Measurements from ENCODE around the gene PHF21B. TPM values are rescaled to one million over a fixed set of nuclear protein-coding genes. Genes with fewer than 3 reads are reported as not detected.

The PHF21B gene
- total and polyA plus RNA-seq, 2 donors (not counting 3 experiments of a cell fraction or from before 2014, with no cell fraction given) = not detected

DNA sequence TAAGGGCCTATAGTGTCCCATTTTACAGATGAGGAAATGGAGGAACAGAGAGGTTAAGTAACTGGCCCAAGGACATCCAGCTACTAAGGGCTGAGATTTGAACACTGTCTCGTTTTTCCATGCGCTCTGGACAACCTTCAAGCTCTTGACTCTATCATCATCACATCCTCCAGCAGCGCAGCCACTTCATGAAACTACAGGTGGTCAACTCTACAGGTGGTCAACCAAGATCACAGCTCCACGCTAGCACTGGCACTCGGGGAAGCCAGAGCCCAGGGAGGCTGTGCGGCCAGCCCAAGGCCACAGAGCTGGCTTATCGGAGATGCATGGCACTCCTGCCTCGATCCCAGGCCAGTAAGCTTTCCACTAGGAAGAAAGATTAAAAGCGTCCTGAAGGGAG lies 40.0 kb downstream of the PHF21B start:
- no peaks in the 10 kb centered on the region for H3K9me3 ChIP-seq (replicated peaks; ENCODE audit: control insufficient read depth, insufficient read depth, low read length)
- DNase-seq (ENCODE audit: low read depth, low spot score) (no peak), FAIRE-seq (no peak)
- dilution Hi-C loops (cut with MboI; ENCODE audit: extremely low pct_ligation_motif_present, low sequenced_read_pairs) (no loop called here), intact Hi-C loops (cut with micrococcal nuclease) (no loop called here)
- POLR2A ChIA-PET = no interaction called here
- H3K4me2 ChIP-seq (ENCODE audit: insufficient read depth, low read length) = no peak overlapping the region
- H3K4me1 ChIP-seq (ENCODE audit: control insufficient read depth, extremely low read depth, insufficient read depth, low read length) = no peaks in the 10 kb centered on the region
- no peaks in the 10 kb centered on the region for H3K79me2 ChIP-seq (ENCODE audit: control insufficient read depth, insufficient read depth, low read length)
- H4K20me1 ChIP-seq (replicated peaks; ENCODE audit: control insufficient read depth, extremely low read depth, insufficient read depth, low read length) = no peaks in the 10 kb centered on the region
- no peak overlapping the region for H3K9ac ChIP-seq (replicated peaks; ENCODE audit: extremely low read depth, insufficient read depth, low read length)
- BruUV-seq (replicated peaks) = no TSS peak
- H2AFZ ChIP-seq (ENCODE audit: low read depth, low read length) = no peak overlapping the region
- H3K36me3 ChIP-seq (ENCODE audit: control insufficient read depth in 2 of 2, extremely low read depth in 1 of 2, insufficient read depth in 2 of 2, low read length in 2 of 2) = no peaks in the 10 kb centered on the region
- H3K9me1 ChIP-seq (replicated peaks; ENCODE audit: control insufficient read depth, extremely low read depth, insufficient read depth, low read length) = no peaks in the 10 kb centered on the region
- H3K27me3 ChIP-seq (ENCODE audit: control insufficient read depth in 2 of 2, insufficient read depth in 2 of 2, low read length in 2 of 2) = no peaks in the 10 kb centered on the region
- CTCF ChIA-PET = no interaction called here
- H3K27ac ChIP-seq (ENCODE audit: insufficient read depth, low read depth, low read length) = no peak overlapping the region
- no peak overlapping the region for H3K4me3 ChIP-seq (replicated peaks in 1 of 3; ENCODE audit: insufficient read depth in 1 of 3, low read depth in 1 of 3, low read length in 3 of 3)
- no peak for TF ChIP-seq GATA2 (IDR thresholded peaks at IDR 0.05; ENCODE audit: insufficient read depth, insufficient read length, low read depth, low read length)
- no peak for TF ChIP-seq JUN (IDR thresholded peaks at IDR 0.05; ENCODE audit: borderline replicate concordance, insufficient read depth, insufficient read length, low read depth)
- no peak for TF ChIP-seq POLR2AphosphoS5 (IDR thresholded peaks at IDR 0.05; ENCODE audit: insufficient read depth, low read depth, low read length)
- TF ChIP-seq POLR2A (IDR thresholded peaks at IDR 0.05; ENCODE audit: low read depth, low read length) = no peak

DNA sequence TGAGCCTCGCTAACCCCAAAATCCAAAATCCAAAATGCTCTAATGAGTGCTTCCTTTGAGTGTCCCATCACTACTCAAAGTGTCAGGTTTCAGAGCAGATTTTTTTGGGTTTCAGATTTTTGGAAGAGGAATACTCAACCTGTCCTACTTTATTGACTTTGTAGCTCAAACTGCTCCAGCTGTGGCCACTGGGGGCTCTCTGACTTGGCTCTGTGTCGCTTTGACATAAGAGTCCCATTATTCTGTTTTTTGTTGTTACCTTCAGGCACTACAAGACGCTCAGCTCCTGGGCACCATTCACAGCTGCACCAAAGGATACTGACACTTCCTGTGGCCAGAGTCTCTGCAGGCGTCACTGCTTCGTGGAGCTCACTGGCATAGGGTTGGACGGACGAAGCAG lies 41.1 kb downstream of the PHF21B start:
- CTCF ChIA-PET = interaction anchor here (0.6 kb wide), 1 partner anchor 12 kb away, joined by 3 read pairs; no protein-coding TSS in a partner anchor
- Histone ChIP-seq H3K9me3 (replicated peaks; ENCODE audit: control insufficient read depth, insufficient read depth, low read length) (no peaks in the 10 kb centered on the region), H3K36me3 (ENCODE audit: control insufficient read depth in 2 of 2, extremely low read depth in 1 of 2, insufficient read depth in 2 of 2, low read length in 2 of 2) (no peaks in the 10 kb centered on the region), H4K20me1 (replicated peaks; ENCODE audit: control insufficient read depth, extremely low read depth, insufficient read depth, low read length) (no peaks in the 10 kb centered on the region), H3K9ac (replicated peaks; ENCODE audit: extremely low read depth, insufficient read depth, low read length) (no peak overlapping the region), H3K79me2 (ENCODE audit: control insufficient read depth, insufficient read depth, low read length) (no peaks in the 10 kb centered on the region), H3K9me1 (replicated peaks; ENCODE audit: control insufficient read depth, extremely low read depth, insufficient read depth, low read length) (no peaks in the 10 kb centered on the region), H3K4me2 (ENCODE audit: insufficient read depth, low read length) (no peak overlapping the region), H3K4me1 (ENCODE audit: control insufficient read depth, extremely low read depth, insufficient read depth, low read length) (no peaks in the 10 kb centered on the region), H2AFZ (ENCODE audit: low read depth, low read length) (no peak overlapping the region), H3K27me3 (ENCODE audit: control insufficient read depth in 2 of 2, insufficient read depth in 2 of 2, low read length in 2 of 2) (no peaks in the 10 kb centered on the region), H3K27ac (ENCODE audit: insufficient read depth, low read depth, low read length) (no peak overlapping the region), H3K4me3 (replicated peaks in 1 of 3; ENCODE audit: insufficient read depth in 1 of 3, low read depth in 1 of 3, low read length in 3 of 3) (no peak overlapping the region)
- intact Hi-C loops (cut with micrococcal nuclease) = no loop called here
- DNase-seq (ENCODE audit: low read depth, low spot score) (no peak), FAIRE-seq (no peak)
- TF ChIP-seq GATA2 (IDR thresholded peaks at IDR 0.05; ENCODE audit: insufficient read depth, insufficient read length, low read depth, low read length) (no peak), FOS (IDR thresholded peaks at IDR 0.05; ENCODE audit: borderline replicate concordance, insufficient read depth, low read length) (no peak), EZH2 (IDR thresholded peaks at IDR 0.05; ENCODE audit: borderline replicate concordance, low read depth, low read length, severe bottlenecking) (no peak), POLR2A (IDR thresholded peaks at IDR 0.05; ENCODE audit: low read depth, low read length) (no peak), POLR2AphosphoS5 (IDR thresholded peaks at IDR 0.05; ENCODE audit: insufficient read depth, low read depth, low read length) (no peak), JUN (IDR thresholded peaks at IDR 0.05; ENCODE audit: borderline replicate concordance, insufficient read depth, insufficient read length, low read depth) (no peak), MYC (IDR thresholded peaks at IDR 0.05; ENCODE audit: low read depth, low read length) (no peak)
- TF ChIP-seq, protein P1, sequence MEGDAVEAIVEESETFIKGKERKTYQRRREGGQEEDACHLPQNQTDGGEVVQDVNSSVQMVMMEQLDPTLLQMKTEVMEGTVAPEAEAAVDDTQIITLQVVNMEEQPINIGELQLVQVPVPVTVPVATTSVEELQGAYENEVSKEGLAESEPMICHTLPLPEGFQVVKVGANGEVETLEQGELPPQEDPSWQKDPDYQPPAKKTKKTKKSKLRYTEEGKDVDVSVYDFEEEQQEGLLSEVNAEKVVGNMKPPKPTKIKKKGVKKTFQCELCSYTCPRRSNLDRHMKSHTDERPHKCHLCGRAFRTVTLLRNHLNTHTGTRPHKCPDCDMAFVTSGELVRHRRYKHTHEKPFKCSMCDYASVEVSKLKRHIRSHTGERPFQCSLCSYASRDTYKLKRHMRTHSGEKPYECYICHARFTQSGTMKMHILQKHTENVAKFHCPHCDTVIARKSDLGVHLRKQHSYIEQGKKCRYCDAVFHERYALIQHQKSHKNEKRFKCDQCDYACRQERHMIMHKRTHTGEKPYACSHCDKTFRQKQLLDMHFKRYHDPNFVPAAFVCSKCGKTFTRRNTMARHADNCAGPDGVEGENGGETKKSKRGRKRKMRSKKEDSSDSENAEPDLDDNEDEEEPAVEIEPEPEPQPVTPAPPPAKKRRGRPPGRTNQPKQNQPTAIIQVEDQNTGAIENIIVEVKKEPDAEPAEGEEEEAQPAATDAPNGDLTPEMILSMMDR (IDR thresholded peaks at IDR 0.05; ENCODE audit: extremely low read depth in 1 of 2, insufficient read depth in 1 of 2, low read depth in 1 of 2, low read length in 2 of 2) = no peak
- TF ChIP-seq, protein P2, sequence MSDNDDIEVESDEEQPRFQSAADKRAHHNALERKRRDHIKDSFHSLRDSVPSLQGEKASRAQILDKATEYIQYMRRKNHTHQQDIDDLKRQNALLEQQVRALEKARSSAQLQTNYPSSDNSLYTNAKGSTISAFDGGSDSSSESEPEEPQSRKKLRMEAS (IDR thresholded peaks at IDR 0.05; ENCODE audit: insufficient read depth, insufficient read length) = no peak
- dilution Hi-C loops (cut with MboI; ENCODE audit: extremely low pct_ligation_motif_present, low sequenced_read_pairs) = no loop called here
- POLR2A ChIA-PET = interaction anchor here (0.7 kb wide), 1 partner anchor 1039 kb away, joined by 3 read pairs; no protein-coding TSS in a partner anchor
- BruUV-seq (replicated peaks) = no TSS peak
